SK-N-SH (cell line): ENCODE results near the gene GOLGA8Q.
"Not testable (repeated sequence)": the region's sequence is repeated elsewhere in the genome, so short reads cannot be mapped to it uniquely, and the experiment has no call there.

Experiments used
- CTCF ChIP-seq: fragments of 200-600 bp; sonication (generic); IDR thresholded peaks from 2 replicates; pipeline ENCODE4 v1.6.1; 2017; ENCODE audit warnings: antibody characterized with exemption, mild to moderate bottlenecking, moderate library complexity
- POLR2AphosphoS5 ChIP-seq: IDR thresholded peaks from 2 replicates; pipeline ENCODE4 v1.6.1; 2012; ENCODE audit warnings: low read depth, low read length
- RCOR1 ChIP-seq: fragments of 150-350 bp; IDR thresholded peaks from 2 replicates; pipeline ENCODE4 v1.6.1; 2017; ENCODE audit warnings: antibody characterized with exemption, low read length
- ZBTB33 ChIP-seq: IDR thresholded peaks from 2 replicates; pipeline ENCODE4 v1.4.0; 2012; ENCODE audit warnings: low read depth, borderline replicate concordance

GRCh38 chr15:30529049-30529448 is 22.8 kb upstream of the GOLGA8Q start:
- TF ChIP-seq CTCF, POLR2AphosphoS5, RCOR1, ZBTB33: not testable (repeated sequence)
